GM18858 (cell line): Measurements from ENCODE around the gene RASGRP3.
"Not testable (repeated sequence)": the region's sequence is repeated elsewhere in the genome, so short reads cannot be mapped to it uniquely, and the experiment has no call there.

Experiments
- ATAC-seq: cut with Tn5 transposase; IDR thresholded peaks from one replicate; pipeline ENCODE4 v1.9.1; 2021; ENCODE audit not compliant: unreplicated experiment

The RASGRP3 gene

DNA sequence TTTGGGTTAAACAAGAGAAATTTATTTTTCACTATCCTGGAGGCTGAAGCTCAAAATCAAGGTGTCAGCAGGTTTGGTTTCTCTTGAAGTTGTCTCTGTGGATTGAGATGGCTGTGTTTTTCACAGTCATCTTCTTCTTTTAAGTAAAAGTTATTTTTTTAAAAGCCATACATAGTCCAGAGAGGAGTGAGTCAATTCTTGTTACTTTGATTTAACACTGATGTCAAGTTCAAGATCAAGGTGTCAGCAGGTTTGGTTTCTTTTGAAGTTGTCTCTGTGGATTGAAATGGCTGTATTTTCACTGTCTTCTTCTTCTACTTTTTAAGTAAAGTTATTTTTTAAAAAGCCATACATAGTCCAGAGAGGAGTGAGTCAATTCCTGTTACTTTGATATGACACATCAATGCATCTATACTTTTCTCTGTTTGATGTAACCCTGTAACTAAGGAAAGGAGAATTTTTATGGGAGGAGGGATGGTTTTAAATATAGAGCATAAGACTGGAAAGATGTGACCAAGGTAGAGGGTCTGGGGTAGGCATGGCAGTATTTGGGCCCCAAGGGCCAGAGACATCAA is 22.5 kb upstream of the RASGRP3 start:
- no peak for ATAC-seq

DNA sequence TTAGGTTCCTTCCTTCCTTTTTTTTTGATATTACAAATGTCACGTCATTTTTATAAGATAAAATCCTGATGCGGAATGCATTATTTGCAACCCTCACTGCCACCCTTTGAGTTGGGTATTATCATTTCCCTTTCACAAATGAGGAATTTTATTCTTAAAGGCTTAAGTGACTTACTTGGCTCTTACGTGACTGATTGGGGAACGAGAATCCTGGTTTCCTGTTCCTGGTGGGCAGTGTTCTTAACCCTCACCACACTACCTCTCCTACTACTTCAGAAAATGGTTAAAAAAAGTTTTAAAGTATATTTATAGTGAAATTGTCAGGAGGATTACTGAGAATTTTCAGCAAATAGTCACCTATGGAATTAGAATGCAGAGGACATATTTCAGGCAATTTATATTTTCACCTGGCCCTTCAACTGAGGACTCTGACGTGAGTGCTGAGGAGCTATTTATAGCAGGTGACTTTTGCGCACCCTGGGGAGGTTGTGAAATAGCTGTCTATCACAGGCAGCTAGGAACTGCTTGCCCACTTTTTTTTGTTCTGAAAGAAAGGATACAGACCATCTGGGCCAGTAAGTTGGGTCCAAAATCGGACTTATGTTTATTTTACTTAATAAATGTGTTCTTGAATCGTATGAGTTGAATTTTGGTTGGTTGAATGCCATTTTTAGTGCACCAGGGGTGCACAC is 18.7 kb upstream of the RASGRP3 start:
- peak; percentile 90 for ATAC-seq

DNA sequence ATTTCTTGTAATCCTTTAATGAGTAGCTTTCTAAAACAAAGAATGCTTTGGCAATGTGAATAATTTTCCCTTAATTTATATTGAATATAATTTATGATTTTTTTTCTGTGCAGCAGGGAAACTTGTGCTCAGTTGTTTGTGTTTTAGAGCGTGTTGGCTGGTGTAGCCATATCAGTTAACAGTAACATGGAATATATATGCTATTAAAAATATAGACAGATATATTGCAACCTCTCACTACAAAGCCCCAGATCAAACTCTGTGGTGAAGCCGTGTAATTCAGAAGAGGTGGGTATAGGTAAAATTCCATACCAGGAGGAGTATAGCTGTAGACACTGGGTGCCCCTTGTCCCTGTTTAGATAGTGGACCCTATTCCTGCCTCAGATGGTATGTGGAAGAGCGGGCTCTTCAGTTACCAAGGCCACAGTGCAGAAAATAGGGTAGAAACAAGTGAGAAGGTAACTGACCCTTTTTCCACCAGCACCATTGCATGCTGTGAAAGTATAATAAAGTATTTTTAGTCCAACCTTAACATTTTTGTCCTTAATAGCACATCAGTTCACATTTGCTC is 18.1 kb upstream of the RASGRP3 start:
- peak; percentile 12 for ATAC-seq

DNA sequence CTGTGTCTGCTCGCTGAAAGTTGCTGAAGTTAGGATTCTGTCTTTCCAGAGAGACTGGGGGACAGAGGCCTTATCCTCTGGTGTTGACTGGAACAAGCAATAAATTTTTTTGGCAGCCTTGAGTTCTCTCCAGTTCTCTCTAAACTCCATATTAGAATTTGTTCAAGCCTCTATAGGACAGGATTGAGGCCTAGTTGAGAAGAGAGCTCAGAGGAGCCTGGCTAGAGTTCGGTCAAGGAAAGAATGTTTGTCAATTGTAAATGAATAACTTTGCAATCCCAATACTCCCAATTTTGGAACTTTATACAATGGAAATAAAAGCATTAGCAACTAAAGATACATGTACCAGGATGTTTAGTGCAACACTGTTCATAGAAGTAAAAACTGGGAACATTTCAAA is 16.7 kb upstream of the RASGRP3 start:
- ATAC-seq, result no peak

DNA sequence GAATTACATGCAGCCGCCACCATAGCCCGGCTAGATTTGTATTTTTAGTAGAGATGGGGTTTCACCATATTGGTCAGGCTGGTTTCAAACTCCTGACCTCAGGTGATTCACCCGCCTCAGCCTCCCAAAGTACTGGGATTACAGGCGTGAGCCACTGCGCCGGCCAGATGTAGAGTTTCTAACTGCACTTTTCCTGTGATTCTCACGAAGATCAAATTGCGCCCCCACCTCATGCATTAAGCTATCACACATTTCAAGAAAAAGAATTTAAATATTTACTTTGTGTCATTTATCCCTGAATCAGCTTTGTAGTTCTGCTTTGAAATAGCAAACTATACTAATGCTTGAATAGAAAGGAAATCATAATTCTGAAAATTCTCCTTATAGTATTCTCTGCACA is 13.9 kb upstream of the RASGRP3 start:
- not testable (repeated sequence) for ATAC-seq

DNA sequence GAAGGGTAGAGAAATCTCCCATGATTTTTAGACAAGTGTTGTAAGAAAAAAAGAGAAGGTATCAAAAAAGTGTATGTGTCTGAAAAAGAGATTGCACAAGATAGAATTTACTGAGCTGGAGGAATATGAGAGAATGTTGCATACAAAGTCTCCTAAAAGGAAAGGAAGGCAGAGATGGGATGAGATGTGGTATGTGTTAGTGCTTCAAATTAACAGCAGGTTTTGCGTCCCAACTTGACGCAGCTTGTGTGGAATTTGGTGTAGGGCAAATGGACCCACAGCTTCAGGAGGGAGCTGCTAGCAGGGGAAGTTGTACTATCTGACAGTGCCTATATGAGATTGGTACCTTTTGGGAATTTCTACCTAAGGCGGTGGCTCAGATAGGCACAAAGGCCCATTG is 9.0 kb upstream of the RASGRP3 start:
- no peak for ATAC-seq

DNA sequence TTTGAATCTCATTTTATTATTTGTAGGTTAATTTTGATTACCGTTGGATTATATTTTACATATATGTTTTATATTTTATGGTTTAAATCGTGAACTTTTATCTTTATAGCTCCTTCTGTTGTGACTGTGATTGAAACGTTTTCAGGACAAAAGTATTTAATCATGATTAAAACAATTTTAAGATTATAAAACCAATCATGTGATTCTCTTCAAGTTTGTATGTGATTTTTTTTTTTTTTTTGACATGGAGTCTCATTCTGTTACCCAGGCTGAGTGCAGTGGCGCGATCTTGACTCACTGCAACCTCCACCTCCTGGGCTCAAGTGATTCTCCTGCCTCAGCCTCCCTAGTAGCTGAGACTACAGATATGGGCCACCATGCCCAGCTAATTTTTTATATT is 7.2 kb upstream of the RASGRP3 start:
- ATAC-seq, result no peak

DNA sequence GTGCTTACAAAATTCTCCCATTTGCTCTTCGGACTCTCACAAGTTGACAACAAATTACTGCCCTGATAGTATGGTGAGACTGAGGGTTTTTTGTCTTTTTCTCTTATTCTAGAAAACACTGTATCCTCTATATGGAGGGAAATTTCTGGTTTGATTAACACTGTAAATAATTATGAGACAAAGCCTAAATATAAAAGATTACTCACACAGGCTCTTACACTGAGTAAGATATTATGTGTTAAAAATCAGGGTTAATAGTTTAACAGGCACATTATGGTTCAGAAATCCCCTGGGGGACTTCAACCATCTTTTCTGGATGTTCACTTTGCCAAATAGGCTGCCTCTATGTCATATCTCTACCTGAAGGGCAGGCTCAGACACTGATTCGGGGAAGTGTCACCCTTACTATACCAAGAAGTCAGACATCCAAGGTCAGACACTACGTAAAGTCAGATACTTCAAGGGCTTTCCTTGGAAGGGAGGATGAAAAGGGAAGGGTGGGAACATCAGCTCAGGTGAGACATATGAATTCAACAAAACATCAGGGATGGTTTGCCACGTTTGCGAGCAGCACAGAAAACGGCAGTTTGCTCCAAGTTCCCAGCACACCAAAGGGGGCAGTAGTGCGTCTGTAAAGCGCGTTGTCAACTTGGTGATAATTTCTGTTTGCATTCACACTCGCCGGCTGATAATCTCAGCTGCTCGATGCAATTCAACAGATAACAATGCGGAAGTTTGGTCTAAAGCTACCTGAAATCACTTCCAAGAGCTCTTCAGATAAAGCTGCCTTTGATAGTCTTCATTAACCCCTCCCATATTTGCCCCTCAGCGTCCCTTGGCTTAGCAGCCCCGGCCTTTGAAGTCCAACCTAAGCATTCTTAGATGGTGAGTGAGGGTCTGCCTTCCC is 972 bp upstream of the RASGRP3 start:
- ATAC-seq, result peak; percentile 33

DNA sequence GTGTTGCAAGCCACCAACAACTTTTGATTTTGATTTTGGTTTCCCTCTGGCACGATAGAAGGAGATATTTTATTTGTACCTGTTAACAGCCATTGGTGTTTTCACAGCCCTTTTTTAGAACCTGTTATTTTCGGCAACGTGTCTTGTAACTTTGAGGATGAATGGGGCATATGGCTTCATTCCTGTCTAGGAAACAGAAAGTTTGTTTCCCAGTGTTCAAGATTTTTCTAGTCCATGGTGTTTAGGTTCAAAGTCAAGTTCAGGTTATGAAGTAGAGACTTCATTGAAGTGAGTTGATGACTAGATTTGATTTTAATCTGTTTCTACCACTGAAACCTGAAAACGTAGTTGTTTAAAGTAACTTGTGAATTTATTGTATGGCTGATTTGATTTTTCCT is 343 bp downstream of the RASGRP3 start:
- ATAC-seq, result no peak

DNA sequence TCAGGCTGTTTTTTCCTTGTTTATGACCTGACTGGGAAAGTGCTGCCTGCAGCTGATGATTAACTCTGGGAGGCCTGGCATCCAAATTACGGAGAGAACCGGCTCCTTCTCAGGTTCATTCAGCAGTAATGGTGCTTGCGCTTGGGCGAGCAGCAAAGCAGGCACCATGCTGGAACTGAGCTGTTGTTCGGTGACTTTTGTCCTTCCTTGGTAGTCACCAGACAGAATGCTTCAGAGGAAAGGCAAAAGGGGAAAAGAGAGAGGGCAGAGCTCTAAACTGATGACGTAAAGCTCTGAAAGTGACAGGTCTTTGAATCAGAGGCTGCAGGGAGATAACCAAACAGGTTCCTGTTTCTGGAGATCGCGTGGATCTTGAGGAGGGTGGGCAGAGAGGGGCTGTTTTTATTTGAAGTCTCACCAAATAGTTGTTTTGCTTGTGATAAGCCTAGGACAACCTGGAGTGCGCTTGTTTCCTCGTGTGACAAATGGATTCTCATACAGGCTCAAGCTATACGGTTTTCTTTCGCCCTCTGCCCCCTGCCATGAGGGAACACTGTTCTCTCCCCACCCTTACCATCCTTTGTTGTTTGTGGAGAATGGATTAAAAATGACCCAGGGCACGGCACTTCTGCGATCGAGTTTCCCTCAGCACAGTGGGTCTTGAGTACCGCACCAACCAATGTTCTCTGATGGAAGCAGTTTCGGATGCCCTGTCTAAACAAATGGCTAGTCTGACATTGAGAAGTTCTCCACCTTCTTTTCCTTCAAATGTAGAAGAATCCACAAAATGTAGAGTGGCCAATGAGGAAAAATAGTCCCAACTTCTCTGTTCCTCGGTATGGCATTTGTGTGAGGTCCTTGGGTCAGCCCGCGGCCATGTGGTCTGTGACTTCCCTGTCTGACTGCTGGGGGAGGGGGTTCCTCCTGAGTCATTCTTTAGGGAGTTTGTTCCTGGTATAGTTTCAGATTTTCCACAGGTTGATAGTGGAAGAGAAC is 1.3 kb downstream of the RASGRP3 start:
- ATAC-seq, result peak; percentile 30

DNA sequence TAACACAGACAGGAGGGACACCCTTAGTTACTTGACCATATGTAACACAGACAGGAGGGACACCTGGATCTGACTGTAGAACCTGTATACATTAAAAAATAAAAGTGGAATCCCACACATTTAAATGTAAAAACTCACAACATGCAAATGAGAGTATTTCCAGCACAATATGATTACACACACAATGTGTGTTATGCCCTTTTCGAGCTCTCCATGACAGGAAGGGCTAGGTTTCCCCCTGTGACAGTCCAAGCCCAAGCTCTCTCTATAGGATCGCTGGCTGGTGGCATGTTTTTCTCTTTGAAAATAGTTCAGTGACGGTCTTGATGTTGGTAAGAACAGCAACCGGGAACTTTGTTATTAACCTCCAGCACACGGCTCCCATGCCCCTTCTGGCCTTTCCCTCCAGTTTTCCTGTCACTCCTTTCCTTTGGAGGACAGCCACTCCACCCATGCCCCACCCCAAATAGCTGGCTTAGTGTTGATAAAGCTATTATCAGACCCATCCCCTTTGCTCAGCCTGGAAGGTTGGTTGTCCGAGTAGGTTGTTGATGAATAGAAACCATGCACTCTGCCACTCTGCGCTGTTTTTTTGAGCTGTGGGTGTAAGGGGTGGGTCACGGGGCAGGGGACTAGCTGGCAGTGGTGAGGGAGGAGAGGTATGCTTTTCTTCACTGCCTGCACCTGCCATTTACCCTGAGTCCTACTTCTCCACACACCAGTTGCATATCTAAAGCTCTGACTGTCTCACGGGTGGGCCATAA is 2.7 kb downstream of the RASGRP3 start:
- ATAC-seq, result no peak

DNA sequence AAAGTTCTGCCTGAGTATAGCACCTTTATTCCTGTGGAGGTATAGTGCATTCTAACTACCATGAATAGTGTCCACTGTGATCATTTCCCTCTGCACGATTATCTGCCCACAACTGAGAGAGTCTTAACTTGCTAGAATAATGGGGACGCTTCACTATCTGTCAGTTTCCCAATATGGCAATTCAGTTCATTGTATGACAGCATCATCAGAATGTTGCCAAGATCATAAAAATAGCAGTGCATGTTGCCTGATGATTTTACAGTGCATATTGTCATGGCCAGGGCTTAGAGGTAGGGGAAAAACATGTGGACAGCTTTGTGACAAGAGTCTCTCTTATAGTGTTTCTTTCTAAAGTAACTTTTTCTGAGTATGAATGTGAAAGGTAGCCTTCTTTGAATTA is 6.1 kb downstream of the RASGRP3 start:
- ATAC-seq, result no peak

DNA sequence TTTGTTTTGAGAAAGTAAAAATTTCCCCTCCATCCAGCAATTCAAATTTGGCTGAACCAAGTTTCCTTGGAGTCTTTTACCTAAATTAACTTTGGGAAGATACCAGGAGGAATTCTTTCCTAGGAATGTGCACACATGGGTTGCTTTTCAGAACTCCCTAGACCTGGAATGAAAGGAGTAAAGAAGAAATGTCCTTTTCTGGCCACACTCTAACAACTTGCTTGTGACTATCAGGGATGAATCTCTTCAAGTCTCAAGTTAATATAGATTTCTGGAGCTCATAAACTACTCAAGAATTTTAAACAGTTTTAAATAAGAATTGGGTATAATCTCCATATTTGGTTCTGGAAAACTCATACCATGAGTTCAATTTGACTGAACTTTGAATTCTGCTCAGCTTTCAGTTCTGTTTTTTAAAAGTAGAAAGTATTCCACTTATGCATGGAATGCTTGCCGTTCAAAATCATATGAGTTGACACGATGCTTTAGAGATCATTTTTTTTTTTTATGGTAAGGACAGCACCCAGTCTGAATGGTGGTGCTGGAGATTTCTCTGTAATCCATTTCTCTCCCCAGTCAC is 7.7 kb downstream of the RASGRP3 start:
- ATAC-seq, result no peak

DNA sequence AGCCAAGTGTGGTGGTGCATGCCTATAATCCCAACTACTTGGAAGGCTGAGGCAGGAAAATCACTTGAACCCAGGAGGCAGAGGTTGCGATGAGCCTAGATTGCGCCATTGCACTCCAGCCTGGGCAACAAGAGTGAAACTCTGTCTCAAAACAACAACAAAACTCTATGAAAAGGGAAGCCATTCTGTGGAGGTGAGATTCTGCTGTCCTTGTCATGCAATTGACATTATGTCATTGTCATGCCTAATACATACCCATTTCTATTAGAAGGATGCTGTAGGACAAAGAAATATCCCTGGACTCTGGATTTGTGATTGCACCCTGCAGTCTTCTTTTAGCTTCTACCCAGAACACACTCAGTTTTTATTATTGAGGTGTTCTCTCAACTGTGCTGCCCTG is 8.6 kb downstream of the RASGRP3 start:
- no peak for ATAC-seq

DNA sequence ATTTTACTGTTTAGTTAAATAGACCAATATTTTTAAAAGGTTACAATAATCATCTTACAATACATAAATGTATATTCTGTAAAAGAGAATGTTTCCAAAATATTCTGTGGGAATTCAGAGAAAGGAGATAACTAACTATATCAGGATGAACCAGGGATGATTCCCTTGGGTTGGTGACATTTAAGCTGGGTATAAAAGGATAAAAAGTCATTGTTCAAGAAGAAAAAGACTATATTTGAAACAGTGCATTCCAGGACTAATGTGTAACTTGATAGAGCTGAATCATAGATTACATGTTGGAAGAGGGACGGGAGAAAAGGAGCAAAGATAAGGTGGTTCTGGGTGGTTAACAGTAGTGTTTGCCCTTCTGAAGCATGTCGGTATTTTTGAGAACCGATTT is 10.1 kb downstream of the RASGRP3 start:
- no peak for ATAC-seq

DNA sequence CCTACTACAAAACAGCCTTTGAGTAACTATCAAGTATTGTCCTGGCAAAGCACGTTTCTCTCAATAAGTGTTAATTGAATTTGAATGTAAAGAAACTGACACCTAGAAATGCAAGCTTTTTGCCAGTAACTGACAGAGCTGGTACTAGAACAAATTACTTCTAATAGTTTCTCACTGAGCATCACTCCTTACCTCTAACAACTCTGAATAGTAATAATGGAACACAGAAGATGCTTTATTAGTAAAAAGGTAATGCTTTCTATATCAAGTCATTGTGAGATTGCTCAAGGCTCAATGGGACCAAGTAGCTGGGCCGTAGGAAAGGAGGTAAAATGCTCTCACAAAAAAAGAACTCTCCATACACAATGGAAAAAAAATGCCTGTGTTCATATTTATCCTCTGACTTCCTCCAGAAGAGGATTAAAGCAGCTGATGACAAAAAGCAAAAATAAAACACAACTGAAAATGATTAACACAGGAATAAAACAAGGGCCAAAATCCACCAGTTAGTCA is 11.8 kb downstream of the RASGRP3 start:
- ATAC-seq, result peak; percentile 49

DNA sequence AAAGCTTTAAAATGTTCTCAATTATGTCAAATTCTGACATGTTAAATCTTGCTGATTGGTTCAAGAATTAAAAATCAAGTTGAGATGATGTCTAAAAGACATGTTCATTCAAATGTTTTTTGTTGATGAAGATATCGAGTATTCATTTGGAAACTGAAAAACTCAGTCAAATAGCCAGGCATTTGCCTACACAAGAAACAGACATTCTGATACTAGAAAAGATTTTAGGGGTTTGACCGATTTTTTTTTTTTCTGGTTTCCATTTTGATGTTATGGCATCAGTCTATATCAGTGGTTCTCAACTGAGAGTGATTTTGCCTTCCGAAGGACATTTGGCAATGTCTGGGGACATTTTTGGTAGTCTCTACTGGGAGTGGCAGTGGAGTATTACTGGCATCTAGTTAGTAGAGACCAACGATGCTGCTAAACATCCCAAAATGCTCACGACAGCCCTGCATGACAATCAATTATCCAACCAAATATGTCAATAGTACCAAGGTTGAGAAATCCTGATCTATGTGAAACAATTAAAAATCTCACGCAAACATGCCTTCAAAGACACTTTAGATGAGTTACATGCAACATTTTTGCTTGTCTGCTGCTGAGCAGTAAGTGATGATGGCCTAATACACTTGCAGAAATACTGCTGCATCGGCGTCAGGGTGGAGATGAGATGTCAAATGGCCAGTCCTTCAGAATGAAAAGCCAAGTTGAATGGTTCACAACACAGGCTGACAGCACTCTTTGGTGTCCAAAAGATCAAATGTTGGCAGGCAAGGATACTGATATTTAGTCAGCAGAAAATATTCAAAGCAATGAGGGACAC is 12.5 kb downstream of the RASGRP3 start:
- ATAC-seq, result peak; percentile 46

DNA sequence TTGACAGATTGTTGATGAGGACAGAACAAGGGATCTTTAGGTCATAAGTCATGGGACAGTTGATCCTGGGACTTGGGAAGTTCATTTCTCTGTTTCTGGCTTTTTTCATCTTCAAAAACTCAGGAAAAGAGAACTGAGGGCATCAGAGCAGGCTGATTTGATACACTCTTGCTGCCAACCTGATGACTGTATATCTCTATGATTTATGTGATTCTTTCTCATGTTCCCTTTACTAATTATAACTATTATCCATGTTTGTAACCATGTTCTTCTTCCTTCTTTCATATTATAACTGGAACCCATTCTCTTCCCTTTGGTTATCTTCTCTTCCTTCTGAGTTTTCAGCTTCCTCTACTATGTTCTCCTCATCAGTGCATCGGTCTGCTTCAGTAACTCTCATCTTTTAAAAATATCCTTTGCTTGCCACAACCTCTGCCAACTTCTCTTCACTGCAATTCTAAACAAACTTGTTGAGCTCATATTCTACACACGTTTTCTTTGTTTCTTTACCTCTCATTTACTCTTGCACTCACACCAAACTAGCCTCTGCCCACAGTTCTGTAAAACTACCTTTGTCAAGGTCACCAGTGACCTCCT is 13.5 kb downstream of the RASGRP3 start:
- no peak for ATAC-seq
